IMR-90 (cell line): ENCODE results near the gene FAM53B. TPM values are rescaled to one million over a fixed set of nuclear protein-coding genes. Genes with fewer than 3 reads are reported as not detected.

Experiments used
- ATAC-seq: fragments of 200-7000 bp; cut with Tn5 transposase; 2 replicates; pipeline ENCODE4 v1.9.1; 2020; ENCODE audit warnings: low read depth, mild to moderate bottlenecking, moderate library complexity
- BruUV-seq: library from RNA; stranded (reverse); fragments of 400-500 nt; replicated peaks from 2 replicates; lab custom pipeline; 2021; lab: Mats Ljungman, UMichigan
- CTCF ChIA-PET: fragments of 300-600 bp; formaldehyde crosslinking; extraction: SDS; loops from one replicate; lab custom pipeline; 2021; ENCODE audit warnings: antibody characterized with exemption; lab: Yijun Ruan, JAX
- POLR2A ChIA-PET: fragments of 300-600 bp; sonication (Branson Sonifier 250); formaldehyde crosslinking; loops from one replicate; lab custom pipeline; 2022; ENCODE audit warnings: antibody characterized with exemption; ENCODE audit not compliant: unreplicated experiment; lab: Charles Lee
- DNase-seq: peaks from one replicate; pipeline ENCODE4 v3.0.0; 2013
- H2AFZ ChIP-seq: replicated peaks from 2 replicates; pipeline ENCODE3; 2013; ENCODE audit warnings: low read length, mild to moderate bottlenecking; ENCODE audit not compliant: poor library complexity
- H2AK5ac ChIP-seq: 2 replicates; pipeline ENCODE4 v1.6.1; 2013; ENCODE audit warnings: low read depth, low read length, inconsistent platforms
- H2AK9ac ChIP-seq: replicated peaks from 2 replicates; pipeline ENCODE3; 2013; ENCODE audit warnings: mild to moderate bottlenecking, low read depth, low read length, moderate library complexity; ENCODE audit not compliant: poor library complexity
- H2BK120ac ChIP-seq: 2 replicates; pipeline ENCODE4 v1.6.1; 2013; ENCODE audit warnings: low read depth, low read length, inconsistent platforms
- H2BK15ac ChIP-seq: 3 replicates; pipeline ENCODE4 v1.6.1; 2013; ENCODE audit warnings: low read depth, low read length, inconsistent platforms
- H2BK20ac ChIP-seq: 2 replicates; pipeline ENCODE4 v1.6.1; 2013; ENCODE audit warnings: low read depth, mild to moderate bottlenecking, inconsistent platforms, low read length, moderate library complexity
- H2BK5ac ChIP-seq: 2 replicates; pipeline ENCODE4 v1.6.1; 2013; ENCODE audit warnings: mild to moderate bottlenecking, low read depth, low read length, inconsistent platforms; ENCODE audit not compliant: poor library complexity, severe bottlenecking
- H3K14ac ChIP-seq: replicated peaks from 2 replicates; pipeline ENCODE4 v1.6.1; 2013; ENCODE audit warnings: low read depth, low read length, inconsistent platforms
- H3K18ac ChIP-seq: 2 replicates; pipeline ENCODE4 v1.6.1; 2013; ENCODE audit warnings: low read depth, low read length, control low read depth
- H3K23ac ChIP-seq: 2 replicates; pipeline ENCODE4 v1.6.1; 2013; ENCODE audit warnings: low read depth, low read length, inconsistent platforms
- H3K27ac ChIP-seq: 2 replicates; pipeline ENCODE4 v1.5.1; 2013; ENCODE audit warnings: mild to moderate bottlenecking, control low read depth, low read length; ENCODE audit not compliant: insufficient read depth
- H3K27me3 ChIP-seq: 2 replicates; pipeline ENCODE4 v1.6.1; 2013; ENCODE audit warnings: low read length; ENCODE audit not compliant: control insufficient read depth, insufficient read depth
- H3K36me3 ChIP-seq: 2 replicates; pipeline ENCODE4 v1.6.1; 2013; ENCODE audit warnings: low read length, mixed read lengths; ENCODE audit not compliant: control insufficient read depth, insufficient read depth
- H3K4ac ChIP-seq: 2 replicates; pipeline ENCODE4 v1.6.1; 2013; ENCODE audit warnings: low read depth, low read length, inconsistent platforms
- H3K4me1 ChIP-seq: 2 replicates; pipeline ENCODE4 v1.6.1; 2013; ENCODE audit warnings: low read length, mixed read lengths; ENCODE audit not compliant: control insufficient read depth, insufficient read depth
- H3K4me2 ChIP-seq: 2 replicates; pipeline ENCODE4 v1.6.1; 2013; ENCODE audit warnings: low read depth, mild to moderate bottlenecking, control low read depth, low read length, moderate library complexity
- H3K4me3 ChIP-seq: 2 replicates; pipeline ENCODE4 v1.5.1; 2013; ENCODE audit warnings: low read depth, mild to moderate bottlenecking, control low read depth, low read length, moderate library complexity; ENCODE audit not compliant: insufficient read depth
- H3K56ac ChIP-seq: 2 replicates; pipeline ENCODE4 v1.6.1; 2013; ENCODE audit warnings: low read length, inconsistent platforms; ENCODE audit not compliant: insufficient read depth; ENCODE audit errors: extremely low read depth
- H3K79me1 ChIP-seq, 2 experiments: 2 replicates each; pipeline ENCODE4 v1.6.1; 2013; ENCODE audit warnings: low read length in 2 of 2, inconsistent platforms in 1 of 2, low read depth in 1 of 2
- H3K9ac ChIP-seq: 2 replicates; pipeline ENCODE4 v1.6.1; 2013; ENCODE audit warnings: low read depth, low read length, control low read depth
- H3K9me1 ChIP-seq: 2 replicates; pipeline ENCODE4 v1.6.1; 2013; ENCODE audit warnings: low read length, inconsistent platforms; ENCODE audit not compliant: insufficient read depth
- H3K9me3 ChIP-seq: 2 replicates; pipeline ENCODE4 v1.6.1; 2013; ENCODE audit warnings: low read length; ENCODE audit not compliant: control insufficient read depth, insufficient read depth
- H4K20me1 ChIP-seq: 2 replicates; pipeline ENCODE4 v1.6.1; 2013; ENCODE audit warnings: low read length, inconsistent platforms; ENCODE audit not compliant: insufficient read depth
- H4K5ac ChIP-seq: 2 replicates; pipeline ENCODE4 v1.6.1; 2013; ENCODE audit warnings: mild to moderate bottlenecking, low read depth, low read length, control low read depth
- H4K8ac ChIP-seq, 2 experiments: 2 replicates each; pipeline ENCODE4 v1.6.1; 2013; ENCODE audit warnings: low read depth in 2 of 2, low read length in 2 of 2, control low read depth in 1 of 2, inconsistent platforms in 1 of 2
- H4K91ac ChIP-seq: 2 replicates; pipeline ENCODE4 v1.6.1; 2013; ENCODE audit warnings: low read depth, low read length, inconsistent platforms; ENCODE audit not compliant: insufficient read depth
- BHLHE40 ChIP-seq: fragments of 150-350 bp; IDR thresholded peaks from 2 replicates; pipeline ENCODE4 v1.6.1; 2016; ENCODE audit warnings: mild to moderate bottlenecking, low read depth, low read length
- CEBPB ChIP-seq: IDR thresholded peaks from 2 replicates; pipeline ENCODE4 v1.6.1; 2012; ENCODE audit warnings: low read depth, low read length, improper control_type of control experiment
- MXI1 ChIP-seq: IDR thresholded peaks from 2 replicates; pipeline ENCODE4 v1.6.1; 2012; ENCODE audit warnings: low read depth, mild to moderate bottlenecking, low read length, moderate library complexity, borderline replicate concordance
- RCOR1 ChIP-seq: IDR thresholded peaks from 2 replicates; pipeline ENCODE4 v1.6.1; 2012; ENCODE audit warnings: mild to moderate bottlenecking, low read length, improper control_type of control experiment; ENCODE audit not compliant: insufficient replicate concordance
- SMC3 ChIP-seq: fragments of 150-350 bp; IDR thresholded peaks from 2 replicates; pipeline ENCODE4 v1.6.1; 2016; ENCODE audit warnings: low read depth, mild to moderate bottlenecking, antibody characterized with exemption, low read length, moderate library complexity
- WGBS, 2 experiments: methylation state at CpG; one replicate each; pipeline versions ENCODE4 v1.1.5 to v1.1.7; 2013; ENCODE audit warnings: missing lambda C conversion rate in 2 of 2; ENCODE audit not compliant: insufficient read length in 1 of 2; ENCODE audit errors: extremely low coverage in 2 of 2; 5-methylcytosine and 5-hydroxymethylcytosine counted together
- dilution Hi-C: fragments of 300-500 bp; cut with HindIII; formaldehyde crosslinking; loops from one replicate; pipeline ENCODE4 v1.14.3; 2018; ENCODE audit warnings: low sequenced_read_pairs; ENCODE audit not compliant: unreplicated experiment
- in situ Hi-C: fragments of 300-500 bp; cut with MboI; formaldehyde crosslinking; loops from 3 replicates; pipeline ENCODE4 v1.14.3; 2019; ENCODE audit warnings: low sequenced_read_pairs, inconsistent platforms, mixed read lengths
- intact Hi-C: fragments of 100-400 bp; cut with micrococcal nuclease; formaldehyde crosslinking; loops from 2 replicates; pipeline ENCODE4 v1.10.0; 2022
- polyA plus RNA-seq, 3 experiments: library from polyadenylated mRNA; depleted of rRNA; stranded (reverse); fragments of >200 nt; gene quantifications; 2 replicates each; pipeline ENCODE4 v1.2.3, GENCODE V29; 2012; ENCODE audit warnings: low replicate concordance in 1 of 3
- total RNA-seq: library from RNA; depleted of rRNA; stranded (reverse); fragments of >200 nt; gene quantifications from 2 replicates; pipeline ENCODE4 v1.2.3, GENCODE V29; 2012
- TF ChIP-seq, protein P1 (sequence below): fragments of 150-350 bp; IDR thresholded peaks from 2 replicates; pipeline ENCODE4 v1.6.1; 2017; ENCODE audit warnings: mild to moderate bottlenecking, antibody characterized with exemption, low read length, low read depth
- TF ChIP-seq, protein P2 (sequence below): fragments of 150-350 bp; IDR thresholded peaks from 2 replicates; pipeline ENCODE4 v1.6.1; 2016; ENCODE audit warnings: low read depth, mild to moderate bottlenecking, low read length, moderate library complexity, borderline replicate concordance
- TF ChIP-seq, protein P3 (sequence below): conservative IDR thresholded peaks from 2 replicates; pipeline ENCODE4 v1.5.1; 2012; ENCODE audit warnings: mild to moderate bottlenecking, low read depth, low read length, improper control_type of control experiment

The FAM53B gene
- total and polyA plus RNA-seq, 2 of the 4 experiments (the other 2 are of a cell fraction), result 3.8 to 5.7 TPM

DNA sequence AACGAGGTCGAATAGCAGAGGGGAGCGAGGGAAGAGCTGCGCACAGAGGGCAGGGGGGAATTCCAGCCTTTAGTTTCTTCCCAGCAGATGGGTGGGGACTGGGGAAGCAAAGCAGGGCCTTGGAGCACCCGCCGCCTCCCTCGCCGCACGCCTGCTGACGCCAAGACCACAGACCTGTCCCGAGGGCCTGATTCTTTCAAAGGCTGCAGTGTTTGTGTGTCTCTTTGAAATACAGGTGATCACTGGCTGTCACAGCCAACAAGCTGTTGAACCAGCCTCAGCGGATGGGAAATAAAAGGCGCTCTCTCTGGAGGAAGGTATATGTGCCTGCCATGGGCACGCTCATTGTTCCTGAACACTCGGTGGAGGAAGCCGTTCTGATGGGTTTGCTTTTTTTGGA is 119.3 kb downstream of the FAM53B start:
- no peak overlapping the region for H3K4me3 ChIP-seq
- ChIA-PET CTCF (no interaction called here), POLR2A (no interaction called here)
- H2AK9ac ChIP-seq, result no peak overlapping the region
- BruUV-seq, result no TSS peak
- no peaks in the 10 kb centered on the region for H3K79me1 ChIP-seq
- H3K4me1 ChIP-seq, result no peaks in the 10 kb centered on the region
- no peak overlapping the region for H3K27ac ChIP-seq
- no peak overlapping the region for H3K14ac ChIP-seq
- ATAC-seq (no peak), DNase-seq (no peak)
- H2AK5ac ChIP-seq, result no peak overlapping the region
- no peaks in the 10 kb centered on the region; the same call in none of the 2 replicates for H4K20me1 ChIP-seq
- no peak overlapping the region for H2BK20ac ChIP-seq
- no peak overlapping the region for H4K5ac ChIP-seq
- H2AFZ ChIP-seq, result no peak overlapping the region
- H3K27me3 ChIP-seq, result no peaks in the 10 kb centered on the region
- no peaks in the 10 kb centered on the region for H3K9me3 ChIP-seq
- no peak overlapping the region for H2BK5ac ChIP-seq
- no peak overlapping the region for H3K18ac ChIP-seq
- in situ Hi-C loops (no loop called here), dilution Hi-C loops (no loop called here), intact Hi-C loops (no loop called here)
- H4K8ac ChIP-seq, result no peak overlapping the region
- TF ChIP-seq SMC3, result no peak
- TF ChIP-seq, protein P1, sequence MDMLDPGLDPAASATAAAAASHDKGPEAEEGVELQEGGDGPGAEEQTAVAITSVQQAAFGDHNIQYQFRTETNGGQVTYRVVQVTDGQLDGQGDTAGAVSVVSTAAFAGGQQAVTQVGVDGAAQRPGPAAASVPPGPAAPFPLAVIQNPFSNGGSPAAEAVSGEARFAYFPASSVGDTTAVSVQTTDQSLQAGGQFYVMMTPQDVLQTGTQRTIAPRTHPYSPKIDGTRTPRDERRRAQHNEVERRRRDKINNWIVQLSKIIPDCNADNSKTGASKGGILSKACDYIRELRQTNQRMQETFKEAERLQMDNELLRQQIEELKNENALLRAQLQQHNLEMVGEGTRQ, result no peak
- no peak for TF ChIP-seq CEBPB
- no peak for TF ChIP-seq RCOR1
- TF ChIP-seq, protein P2, sequence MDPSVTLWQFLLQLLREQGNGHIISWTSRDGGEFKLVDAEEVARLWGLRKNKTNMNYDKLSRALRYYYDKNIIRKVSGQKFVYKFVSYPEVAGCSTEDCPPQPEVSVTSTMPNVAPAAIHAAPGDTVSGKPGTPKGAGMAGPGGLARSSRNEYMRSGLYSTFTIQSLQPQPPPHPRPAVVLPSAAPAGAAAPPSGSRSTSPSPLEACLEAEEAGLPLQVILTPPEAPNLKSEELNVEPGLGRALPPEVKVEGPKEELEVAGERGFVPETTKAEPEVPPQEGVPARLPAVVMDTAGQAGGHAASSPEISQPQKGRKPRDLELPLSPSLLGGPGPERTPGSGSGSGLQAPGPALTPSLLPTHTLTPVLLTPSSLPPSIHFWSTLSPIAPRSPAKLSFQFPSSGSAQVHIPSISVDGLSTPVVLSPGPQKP, result no peak
- TF ChIP-seq, protein P3, sequence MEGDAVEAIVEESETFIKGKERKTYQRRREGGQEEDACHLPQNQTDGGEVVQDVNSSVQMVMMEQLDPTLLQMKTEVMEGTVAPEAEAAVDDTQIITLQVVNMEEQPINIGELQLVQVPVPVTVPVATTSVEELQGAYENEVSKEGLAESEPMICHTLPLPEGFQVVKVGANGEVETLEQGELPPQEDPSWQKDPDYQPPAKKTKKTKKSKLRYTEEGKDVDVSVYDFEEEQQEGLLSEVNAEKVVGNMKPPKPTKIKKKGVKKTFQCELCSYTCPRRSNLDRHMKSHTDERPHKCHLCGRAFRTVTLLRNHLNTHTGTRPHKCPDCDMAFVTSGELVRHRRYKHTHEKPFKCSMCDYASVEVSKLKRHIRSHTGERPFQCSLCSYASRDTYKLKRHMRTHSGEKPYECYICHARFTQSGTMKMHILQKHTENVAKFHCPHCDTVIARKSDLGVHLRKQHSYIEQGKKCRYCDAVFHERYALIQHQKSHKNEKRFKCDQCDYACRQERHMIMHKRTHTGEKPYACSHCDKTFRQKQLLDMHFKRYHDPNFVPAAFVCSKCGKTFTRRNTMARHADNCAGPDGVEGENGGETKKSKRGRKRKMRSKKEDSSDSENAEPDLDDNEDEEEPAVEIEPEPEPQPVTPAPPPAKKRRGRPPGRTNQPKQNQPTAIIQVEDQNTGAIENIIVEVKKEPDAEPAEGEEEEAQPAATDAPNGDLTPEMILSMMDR, result no peak
- no peak for TF ChIP-seq MXI1
- no peak for TF ChIP-seq BHLHE40
- no peak overlapping the region for H3K4ac ChIP-seq
- no peak overlapping the region for H2BK15ac ChIP-seq
- 98% methylated on average over 8 of the region's 16 CpGs; no CpG with 5 or more reads in 1 of the 2 experiments for WGBS, 2 experiments
- H3K9me1 ChIP-seq, result no peaks in the 10 kb centered on the region; the same call in 1 of the 2 replicates
- H2BK120ac ChIP-seq, result no peak overlapping the region
- no peak overlapping the region for H3K4me2 ChIP-seq
- H3K23ac ChIP-seq, result no peak overlapping the region
- H3K9ac ChIP-seq, result no peak overlapping the region
- H4K91ac ChIP-seq, result no peak overlapping the region
- H3K56ac ChIP-seq, result no peak overlapping the region
- peaks cover 2% of the 10 kb centered on the region; the same call in 1 of the 2 replicates for H3K36me3 ChIP-seq
